HG03558 (cell line): ENCODE measurements around the gene BRF1.

Experiments used
- ATAC-seq: cut with Tn5 transposase; IDR thresholded peaks from one replicate; pipeline ENCODE4 v1.9.1; 2021; ENCODE audit warnings: moderate number of reproducible peaks; ENCODE audit not compliant: unreplicated experiment; ENCODE audit errors: extremely low read depth

Gene BRF1

GRCh38 chr14:105181549-105182295, 119.1 kb downstream of the BRF1 start:
- ATAC-seq, result no peak

GRCh38 chr14:105180592-105181548, 119.9 kb downstream of the BRF1 start, which contains the start of gene NUDT14:
NUDT14 (minus strand) TSS chr14:105181312; CDS start chr14:105181209, 103 bp downstream.
- no peak for ATAC-seq

GRCh38 chr14:105179191-105179590, 121.6 kb downstream of the BRF1 start:
- ATAC-seq, result no peak

- no peak for ATAC-seq
Observed at GRCh38 chr14:105178868-105179140, 122.0 kb downstream of the BRF1 start.

- no peak for ATAC-seq
Observed at GRCh38 chr14:105178069-105178867, 122.5 kb downstream of the BRF1 start.

- ATAC-seq, result no peak
Observed at GRCh38 chr14:105177082-105177481, 123.7 kb downstream of the BRF1 start.

GRCh38 chr14:105176513-105176912, 124.3 kb downstream of the BRF1 start:
- ATAC-seq, result no peak

GRCh38 chr14:105173901-105174894, 126.6 kb downstream of the BRF1 start:
- no peak for ATAC-seq

- ATAC-seq, result no peak
Observed at GRCh38 chr14:105173145-105173544, 127.7 kb downstream of the BRF1 start.

- no peak for ATAC-seq
Observed at GRCh38 chr14:105172476-105172875, 128.3 kb downstream of the BRF1 start.

- no peak for ATAC-seq
Observed at GRCh38 chr14:105171004-105171673, 129.7 kb downstream of the BRF1 start.

GRCh38 chr14:105169776-105170655, 130.8 kb downstream of the BRF1 start:
- no peak for ATAC-seq

GRCh38 chr14:105168979-105169507, 131.8 kb downstream of the BRF1 start:
- no peak for ATAC-seq

- no peak for ATAC-seq
Observed at GRCh38 chr14:105168496-105168978, 132.3 kb downstream of the BRF1 start, which contains the start of gene JAG2. JAG2 (minus strand) TSS chr14:105168776; CDS start chr14:105168420, 356 bp downstream.

GRCh38 chr14:105168093-105168420, 132.7 kb downstream of the BRF1 start:
- no peak for ATAC-seq

GRCh38 chr14:105167303-105168092, 133.3 kb downstream of the BRF1 start:
- no peak for ATAC-seq
